DMS153 (cell line): ENCODE data around the gene DLG2.
"Not testable (repeated sequence)": the region's sequence is repeated elsewhere in the genome, so short reads cannot be mapped to it uniquely, and the experiment has no call there.

Experiments
- DNase-seq: peaks from one replicate; lab custom pipeline; 2025; lab: John Stamatoyannopoulos, UW

DLG2 gene

GRCh38 chr11:85444479-85444878 lies 182.7 kb downstream of the DLG2 start:
- DNase-seq = no peak

- no peak for DNase-seq
These were observed 186.9 kb downstream of the DLG2 start for GRCh38 chr11:85440273-85440672.

GRCh38 chr11:85438328-85438727 lies 188.8 kb downstream of the DLG2 start:
- no peak for DNase-seq

- DNase-seq = no peak
These were observed 195.8 kb downstream of the DLG2 start for GRCh38 chr11:85431319-85431718.

GRCh38 chr11:85423794-85424193 lies 203.3 kb downstream of the DLG2 start:
- no peak for DNase-seq

- DNase-seq = peak; percentile 3
These were observed 203.8 kb downstream of the DLG2 start for GRCh38 chr11:85423316-85423715.

- no peak for DNase-seq
These were observed 213.0 kb downstream of the DLG2 start for GRCh38 chr11:85414175-85414574.

- DNase-seq = no peak
These were observed 219.5 kb downstream of the DLG2 start for GRCh38 chr11:85407648-85408047.

- DNase-seq = no peak
These were observed 220.3 kb downstream of the DLG2 start for GRCh38 chr11:85406841-85407240.

- no peak for DNase-seq
These were observed 220.8 kb downstream of the DLG2 start for GRCh38 chr11:85406316-85406715.

- peak; percentile 32 for DNase-seq
These were observed 231.6 kb downstream of the DLG2 start for GRCh38 chr11:85395515-85396055.

GRCh38 chr11:85394283-85394682 lies 232.9 kb downstream of the DLG2 start:
- DNase-seq = no peak

- DNase-seq = no peak
These were observed 236.0 kb downstream of the DLG2 start for GRCh38 chr11:85391141-85391540.

GRCh38 chr11:85385547-85385946 lies 241.6 kb downstream of the DLG2 start:
- no peak for DNase-seq

- DNase-seq = no peak
These were observed 242.0 kb downstream of the DLG2 start for GRCh38 chr11:85385111-85385510.

GRCh38 chr11:85379066-85379465 lies 248.1 kb downstream of the DLG2 start:
- DNase-seq = no peak

- DNase-seq = no peak
These were observed 249.2 kb downstream of the DLG2 start for GRCh38 chr11:85377901-85378300.

GRCh38 chr11:85359859-85360258 lies 267.3 kb downstream of the DLG2 start:
- no peak for DNase-seq

GRCh38 chr11:85355921-85356320 lies 271.2 kb downstream of the DLG2 start:
- no peak for DNase-seq

GRCh38 chr11:85349539-85349938 lies 277.6 kb downstream of the DLG2 start:
- not testable (repeated sequence) for DNase-seq

- DNase-seq = no peak
These were observed 278.2 kb downstream of the DLG2 start for GRCh38 chr11:85348945-85349344.

- no peak for DNase-seq
These were observed 279.9 kb downstream of the DLG2 start for GRCh38 chr11:85347291-85347690.

GRCh38 chr11:85346484-85346883 lies 280.7 kb downstream of the DLG2 start:
- no peak for DNase-seq

- not testable (repeated sequence) for DNase-seq
These were observed 286.3 kb downstream of the DLG2 start for GRCh38 chr11:85340846-85341245.

GRCh38 chr11:85318573-85318972 lies 308.6 kb downstream of the DLG2 start:
- DNase-seq = no peak
